Activated CD4-positive, CD25-positive, alpha-beta regulatory T cell treated with anti-CD3 and anti-CD28 coated beads, Interleukin-2, amount 50 U/mL, for 16 hours (primary cell): Measurements from ENCODE around the gene FOXL1.

ENCODE experiments used
- DNase-seq: peaks from one replicate; pipeline ENCODE4 v3.0.0-alpha.2; 2020; ENCODE audit warnings: low read depth, low spot score

Gene FOXL1

GRCh38 chr16:86549076-86549892 lies 29.1 kb upstream of the FOXL1 start:
- DNase-seq, result no peak

- no peak for DNase-seq
Observed at GRCh38 chr16:86549893-86550190, 28.5 kb upstream of the FOXL1 start.

GRCh38 chr16:86550281-86550680 lies 28.1 kb upstream of the FOXL1 start:
- no peak for DNase-seq

GRCh38 chr16:86553356-86553755 lies 25.0 kb upstream of the FOXL1 start:
- no peak for DNase-seq

- no peak for DNase-seq
Observed at GRCh38 chr16:86554599-86554916, 23.8 kb upstream of the FOXL1 start.

GRCh38 chr16:86554917-86555703 lies 23.2 kb upstream of the FOXL1 start, which contains the start of gene MTHFSD:
Gene MTHFSD, minus strand, starts transcription at chr16:86555235. Its CDS starts 51 bp downstream, at chr16:86555184.
- peak; percentile 92 for DNase-seq

- no peak for DNase-seq
Observed at GRCh38 chr16:86555704-86556075, 22.7 kb upstream of the FOXL1 start.

GRCh38 chr16:86556576-86556975 lies 21.8 kb upstream of the FOXL1 start:
- DNase-seq, result no peak

GRCh38 chr16:86557587-86557986 lies 20.8 kb upstream of the FOXL1 start:
- no peak for DNase-seq

- no peak for DNase-seq
Observed at GRCh38 chr16:86558355-86559193, 19.8 kb upstream of the FOXL1 start.

GRCh38 chr16:86559802-86560305 lies 18.5 kb upstream of the FOXL1 start:
- DNase-seq, result no peak

- DNase-seq, result no peak
Observed at GRCh38 chr16:86562356-86562755, 16.0 kb upstream of the FOXL1 start.

- DNase-seq, result peak; percentile 76
Observed at GRCh38 chr16:86563469-86564345, 14.6 kb upstream of the FOXL1 start.

GRCh38 chr16:86565181-86565631 lies 13.1 kb upstream of the FOXL1 start:
- DNase-seq, result no peak

GRCh38 chr16:86565644-86566511 lies 12.5 kb upstream of the FOXL1 start:
- DNase-seq, result no peak

- DNase-seq, result no peak
Observed at GRCh38 chr16:86566601-86566965, 11.8 kb upstream of the FOXL1 start, which contains the start of gene FOXC2. Gene FOXC2, plus strand, starts transcription at chr16:86566829. Its CDS starts 507 bp downstream, at chr16:86567336.

GRCh38 chr16:86566966-86567700 lies 11.2 kb upstream of the FOXL1 start:
- no peak for DNase-seq

GRCh38 chr16:86567701-86568581 lies 10.4 kb upstream of the FOXL1 start:
- no peak for DNase-seq
